Activated T-cell treated with anti-CD3 and anti-CD28 coated beads, Interleukin-2, amount 50 U/mL, for 72 hours (primary cell): ENCODE data around the gene CELF4. TPM values are rescaled to one million over a fixed set of nuclear protein-coding genes. Genes with fewer than 3 reads are reported as not detected.

Source experiments
- ATAC-seq, 2 donors: fragments of 150-1000 bp; cut with Tn5 transposase; replicated peaks in 1 of 2; 2 replicates each; pipeline ENCODE4 v1.10.0; 2021; ENCODE audit warnings: moderate library complexity in 2 of 2, mild to moderate bottlenecking in 1 of 2
- DNase-seq, 2 donors: peaks; one replicate each; pipeline ENCODE4 v3.0.0; 2021 to 2022; ENCODE audit warnings: mixed read lengths in 1 of 2
- H3K27ac Mint-ChIP-seq: one replicate; pipeline ENCODE4 v1.8.0; 2022; ENCODE audit warnings: mild to moderate bottlenecking, moderate library complexity, mixed read lengths
- H3K27me3 Mint-ChIP-seq: one replicate; pipeline ENCODE4 v1.8.0; 2022; ENCODE audit warnings: low read depth, mixed read lengths
- H3K36me3 Mint-ChIP-seq, 2 donors: one replicate each; pipeline ENCODE4 v1.8.0; 2022; ENCODE audit warnings: mixed read lengths in 2 of 2, mild to moderate bottlenecking in 1 of 2; ENCODE audit not compliant: insufficient read depth in 2 of 2
- H3K4me1 Mint-ChIP-seq: one replicate; pipeline ENCODE4 v1.8.0; 2022; ENCODE audit warnings: low read depth, mixed read lengths
- H3K4me3 Mint-ChIP-seq, 2 donors: one replicate each; pipeline ENCODE4 v1.8.0; 2022; ENCODE audit warnings: mild to moderate bottlenecking in 2 of 2, mixed read lengths in 2 of 2, moderate library complexity in 2 of 2
- H3K9me3 Mint-ChIP-seq, 2 donors: one replicate each; pipeline ENCODE4 v1.8.0; 2022; ENCODE audit warnings: mixed read lengths in 2 of 2
- total RNA-seq, 2 donors: library from RNA; stranded (reverse); gene quantifications; one replicate each; pipeline ENCODE4 v1.2.3, GENCODE V29; 2022

CELF4 gene
- total RNA-seq, 2 donors from 2014 or later, result not detected

DNA sequence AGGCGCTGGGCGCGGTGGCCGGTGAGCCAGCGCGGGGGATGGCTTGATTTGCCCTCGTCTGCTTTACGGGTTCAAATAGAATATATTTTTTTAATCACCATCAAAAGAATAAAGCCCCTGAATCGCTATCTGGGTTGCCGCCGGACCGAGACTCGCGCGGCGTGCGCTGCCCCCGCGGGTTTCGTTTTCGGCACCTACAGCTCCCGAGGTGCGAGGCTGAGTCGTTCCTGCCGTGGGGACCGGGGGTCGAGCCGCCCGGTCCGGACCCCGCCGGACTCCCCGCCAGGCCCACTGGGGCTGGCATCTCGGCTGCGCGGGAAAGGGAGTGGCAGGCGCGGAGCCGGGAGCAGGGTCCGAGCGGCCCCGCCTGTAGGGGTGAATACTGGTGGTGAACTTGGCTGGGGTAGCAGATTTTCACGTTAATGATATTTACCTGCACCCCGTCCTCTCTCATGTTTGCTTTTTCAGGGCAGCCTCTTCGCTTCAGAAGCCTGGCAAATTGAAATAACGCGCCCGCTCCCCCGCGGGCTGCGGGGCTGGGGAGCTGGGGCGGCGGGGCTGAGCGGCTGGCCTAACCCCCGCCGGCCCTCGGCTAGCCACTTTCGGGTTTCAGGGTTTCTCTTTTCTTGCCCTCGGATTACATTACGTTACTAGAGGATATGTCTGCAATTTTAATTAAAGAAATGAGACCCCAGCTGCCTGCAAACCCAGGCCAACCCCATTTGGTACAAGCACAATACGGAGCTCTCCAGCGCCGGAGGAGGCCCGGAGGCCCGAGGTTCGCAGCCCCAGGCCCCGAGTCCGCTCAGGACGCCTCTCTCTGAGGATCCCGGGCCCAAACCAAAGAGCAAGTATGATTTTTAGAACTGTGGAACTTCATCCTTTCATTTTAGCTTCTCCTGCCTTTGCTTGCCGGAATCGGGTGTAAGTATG, 1.7 kb upstream of the CELF4 start:
- Mint-ChIP-seq H3K27ac (no peak overlapping the region), H3K9me3 (no peaks in the 10 kb centered on the region), H3K4me1 (peaks cover 6% of the 10 kb centered on the region), H3K27me3 (peaks cover 69% of the 10 kb centered on the region), H3K4me3 (peak overlapping the region; percentile 31 to 55), H3K36me3 (peaks cover 0 to 3% of the 10 kb centered on the region in 2 donors)
- DNase-seq, result no peak
- ATAC-seq, result peak in 1 of 2 donors; percentile 7

GRCh38 chr18:37566479-37567060, 972 bp upstream of the CELF4 start:
- H3K36me3 Mint-ChIP-seq, result peaks cover 0 to 3% of the 10 kb centered on the region in 2 donors

DNA sequence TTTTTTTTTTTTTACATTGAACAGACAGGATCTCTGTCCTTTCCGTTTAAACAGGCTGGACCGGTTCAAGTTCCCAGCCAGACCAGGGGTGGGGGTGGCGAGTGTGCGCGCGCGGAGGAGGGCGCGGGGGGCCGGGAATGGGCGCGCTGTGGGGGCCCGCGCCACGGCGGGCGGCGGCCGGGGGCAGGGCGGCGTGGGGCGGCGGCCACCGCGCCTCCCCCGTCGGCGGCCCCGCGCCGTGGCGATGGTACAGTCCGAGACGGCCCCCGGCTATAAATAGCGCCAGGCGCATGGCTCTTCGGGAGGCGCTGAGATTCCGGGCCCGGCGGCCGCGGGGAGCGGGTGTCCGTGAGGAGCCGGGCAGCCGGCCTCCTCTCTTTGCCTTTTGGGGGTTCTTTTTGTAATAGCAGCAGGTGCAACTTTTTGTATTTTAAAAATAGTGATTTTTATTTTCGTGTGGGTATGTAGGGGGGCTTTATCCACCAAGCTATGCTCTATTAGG, 430 bp upstream of the CELF4 start:
- no peak for DNase-seq
- H3K4me1 Mint-ChIP-seq, result peaks cover 6% of the 10 kb centered on the region

More at GRCh38 chr18:37566479-37567060, 972 bp upstream of the CELF4 start:
- Mint-ChIP-seq H3K4me3 (peak overlapping the region; percentile 64 to 65), H3K4me1 (peaks cover 6% of the 10 kb centered on the region), H3K27ac (no peak overlapping the region), H3K9me3 (no peaks in the 10 kb centered on the region), H3K27me3 (peaks cover 77% of the 10 kb centered on the region)
- ATAC-seq, result no peak
- DNase-seq, result no peak

DNA sequence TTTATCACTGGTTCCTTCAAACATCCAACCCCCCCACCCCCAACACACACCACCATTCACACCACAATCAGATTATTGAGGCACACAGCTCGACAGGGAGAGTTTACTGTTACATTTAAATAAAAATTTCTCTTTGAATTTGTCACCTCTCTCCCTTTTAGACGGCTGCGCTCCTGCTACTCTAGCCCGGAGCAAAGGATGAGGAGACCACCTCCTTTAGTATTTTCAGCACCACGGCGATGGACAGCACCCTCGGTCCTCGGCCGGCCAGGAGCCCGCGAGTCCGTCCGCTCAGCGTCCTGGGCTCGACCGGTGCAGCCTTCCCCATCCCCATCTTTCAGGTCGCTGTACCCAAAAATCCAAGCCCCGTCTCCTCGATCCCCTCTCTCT, 892 bp downstream of the CELF4 start:
- Mint-ChIP-seq H3K4me3 (no peak overlapping the region), H3K27me3 (peaks cover 65% of the 10 kb centered on the region), H3K27ac (no peak overlapping the region), H3K36me3 (peaks cover 0 to 3% of the 10 kb centered on the region in 2 donors), H3K4me1 (peaks cover 6% of the 10 kb centered on the region), H3K9me3 (no peaks in the 10 kb centered on the region)
- ATAC-seq (no peak), DNase-seq (peak; percentile 6 to 15)

More for the DNA sequence above, 430 bp upstream of the CELF4 start:
- H3K9me3 Mint-ChIP-seq, result no peaks in the 10 kb centered on the region
- peaks cover 0 to 3% of the 10 kb centered on the region in 2 donors for H3K36me3 Mint-ChIP-seq
- H3K27ac Mint-ChIP-seq, result no peak overlapping the region
- peak overlapping the region; percentile 65 to 72 for H3K4me3 Mint-ChIP-seq
- no peak for ATAC-seq
- H3K27me3 Mint-ChIP-seq, result peaks cover 78% of the 10 kb centered on the region

DNA sequence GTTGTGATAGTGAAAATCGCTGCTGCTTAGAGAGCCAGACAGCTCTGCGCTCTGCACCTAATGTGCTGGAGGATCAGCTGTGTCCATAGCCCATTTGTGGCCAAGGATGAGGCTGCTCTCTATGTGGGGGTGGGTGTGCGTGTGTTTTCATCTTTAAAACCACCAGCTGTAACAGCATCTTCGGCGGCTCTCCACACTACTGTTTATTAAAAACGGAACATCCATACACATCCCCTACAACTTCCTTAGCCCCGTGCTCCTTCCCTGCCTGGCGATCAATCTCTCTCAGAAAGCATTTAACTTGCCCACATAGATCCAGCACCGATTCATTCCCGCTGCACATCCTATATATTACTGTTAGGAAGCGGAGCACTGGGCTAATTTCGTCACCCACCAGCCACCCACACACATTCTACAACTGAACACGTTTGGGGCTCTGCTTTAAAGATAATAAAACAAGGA, 1.6 kb downstream of the CELF4 start:
- ATAC-seq, result no peak
- Mint-ChIP-seq H3K27ac (no peak overlapping the region), H3K36me3 (peaks cover 0 to 3% of the 10 kb centered on the region in 2 donors), H3K27me3 (peaks cover 65% of the 10 kb centered on the region), H3K9me3 (no peaks in the 10 kb centered on the region), H3K4me3 (no peak overlapping the region), H3K4me1 (peaks cover 6% of the 10 kb centered on the region)
- no peak for DNase-seq

GRCh38 chr18:37561986-37562385, 3.6 kb downstream of the CELF4 start:
- H3K36me3 Mint-ChIP-seq, result peaks cover 0 to 3% of the 10 kb centered on the region in 2 donors
- H3K4me1 Mint-ChIP-seq, result no peaks in the 10 kb centered on the region
- no peak for ATAC-seq
- no peak for DNase-seq
- peaks cover 54% of the 10 kb centered on the region for H3K27me3 Mint-ChIP-seq
- H3K9me3 Mint-ChIP-seq, result no peaks in the 10 kb centered on the region
- H3K4me3 Mint-ChIP-seq, result no peak overlapping the region
- no peak overlapping the region for H3K27ac Mint-ChIP-seq

GRCh38 chr18:37560003-37560402, 5.6 kb downstream of the CELF4 start:
- Mint-ChIP-seq H3K36me3 (no peaks in the 10 kb centered on the region), H3K4me3 (no peak overlapping the region), H3K4me1 (no peaks in the 10 kb centered on the region), H3K27me3 (peaks cover 45% of the 10 kb centered on the region), H3K27ac (no peak overlapping the region), H3K9me3 (no peaks in the 10 kb centered on the region)
- DNase-seq (no peak), ATAC-seq (no peak)

DNA sequence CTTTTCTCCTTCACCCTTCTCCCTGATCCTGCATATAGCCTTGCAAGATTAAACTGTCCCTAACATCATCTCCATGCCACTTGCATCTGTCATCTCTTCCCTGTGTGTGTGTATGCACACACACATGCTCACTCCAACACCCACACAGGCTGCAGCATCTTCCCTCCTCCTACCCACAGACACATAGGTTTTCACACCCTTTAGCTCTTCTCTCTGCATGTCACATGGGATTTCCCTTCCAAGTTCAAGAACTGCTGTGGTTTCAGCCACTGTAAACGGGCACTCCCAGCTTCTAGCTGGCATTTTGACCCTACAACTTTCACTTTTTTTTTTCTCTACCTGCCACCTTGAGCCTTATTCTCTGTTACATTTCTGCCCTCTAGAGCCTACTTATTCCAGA, 6.4 kb downstream of the CELF4 start:
- H3K27ac Mint-ChIP-seq, result no peak overlapping the region
- no peak for ATAC-seq
- H3K36me3 Mint-ChIP-seq, result no peaks in the 10 kb centered on the region
- H3K4me3 Mint-ChIP-seq, result no peak overlapping the region
- H3K4me1 Mint-ChIP-seq, result no peaks in the 10 kb centered on the region
- DNase-seq, result no peak
- no peaks in the 10 kb centered on the region for H3K9me3 Mint-ChIP-seq
- H3K27me3 Mint-ChIP-seq, result peaks cover 37% of the 10 kb centered on the region

DNA sequence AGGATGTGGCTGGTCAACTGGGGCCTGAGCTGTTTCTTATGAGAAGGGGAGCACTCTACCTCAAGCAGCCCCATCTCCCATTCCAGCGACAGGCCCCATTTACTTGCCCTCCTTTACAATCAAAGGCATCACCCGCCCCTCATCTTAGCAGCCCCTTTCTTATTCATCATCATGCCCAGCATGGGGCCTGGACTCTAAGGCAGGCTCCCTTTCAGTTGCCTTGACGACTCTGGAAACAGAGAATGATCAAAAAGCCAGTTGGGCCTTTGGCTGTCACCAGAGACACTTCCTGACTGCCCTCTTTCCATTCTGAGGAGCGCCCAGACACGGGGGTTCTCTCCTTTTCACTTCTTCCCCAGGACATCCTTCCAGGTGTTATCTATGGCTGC, 11.2 kb downstream of the CELF4 start:
- H3K27me3 Mint-ChIP-seq, result peaks cover 7% of the 10 kb centered on the region
- ATAC-seq (no peak), DNase-seq (no peak)
- no peaks in the 10 kb centered on the region for H3K9me3 Mint-ChIP-seq
- no peaks in the 10 kb centered on the region for H3K4me1 Mint-ChIP-seq
- no peaks in the 10 kb centered on the region for H3K36me3 Mint-ChIP-seq
- no peak overlapping the region for H3K27ac Mint-ChIP-seq
- no peak overlapping the region for H3K4me3 Mint-ChIP-seq

- DNase-seq (no peak), ATAC-seq (no peak)
- Mint-ChIP-seq H3K27ac (no peak overlapping the region), H3K4me1 (no peaks in the 10 kb centered on the region), H3K27me3 (peaks cover under 1% of the 10 kb centered on the region), H3K36me3 (no peaks in the 10 kb centered on the region), H3K4me3 (no peak overlapping the region), H3K9me3 (no peaks in the 10 kb centered on the region)
Measured at GRCh38 chr18:37553633-37554398, 11.8 kb downstream of the CELF4 start.

- H3K27ac Mint-ChIP-seq, result no peak overlapping the region
- H3K4me3 Mint-ChIP-seq, result no peak overlapping the region
- H3K4me1 Mint-ChIP-seq, result no peaks in the 10 kb centered on the region
- no peaks in the 10 kb centered on the region for H3K27me3 Mint-ChIP-seq
- DNase-seq (no peak), ATAC-seq (no peak)
- no peaks in the 10 kb centered on the region for H3K36me3 Mint-ChIP-seq
- H3K9me3 Mint-ChIP-seq, result no peaks in the 10 kb centered on the region
Measured at GRCh38 chr18:37552286-37552685, 13.3 kb downstream of the CELF4 start.

- Mint-ChIP-seq H3K9me3 (no peaks in the 10 kb centered on the region), H3K27ac (no peak overlapping the region), H3K36me3 (no peaks in the 10 kb centered on the region), H3K4me3 (no peak overlapping the region), H3K4me1 (no peaks in the 10 kb centered on the region), H3K27me3 (no peaks in the 10 kb centered on the region)
- DNase-seq (no peak), ATAC-seq (no peak)
Measured at GRCh38 chr18:37551846-37552245, 13.8 kb downstream of the CELF4 start.

GRCh38 chr18:37551249-37551648, 14.3 kb downstream of the CELF4 start:
- Mint-ChIP-seq H3K4me1 (no peaks in the 10 kb centered on the region), H3K9me3 (no peaks in the 10 kb centered on the region), H3K4me3 (no peak overlapping the region), H3K36me3 (no peaks in the 10 kb centered on the region), H3K27me3 (no peaks in the 10 kb centered on the region), H3K27ac (no peak overlapping the region)
- no peak for DNase-seq
- no peak for ATAC-seq
